Upper lobe of right lung (tissue), 1 donor: ENCODE measurements around the gene PLXNA4. TPM values are rescaled to one million over a fixed set of nuclear protein-coding genes. Genes with fewer than 3 reads are reported as not detected.
"Not testable (repeated sequence)": the region's sequence is repeated elsewhere in the genome, so short reads cannot be mapped to it uniquely, and the experiment has no call there.

ENCODE experiments used
- ATAC-seq: fragments of 200-7000 bp; cut with Tn5 transposase; one replicate; pipeline ENCODE4 v1.9.1; 2020; ENCODE audit warnings: mild to moderate bottlenecking, moderate library complexity
- DNase-seq: peaks from one replicate; pipeline ENCODE4 v3.0.0-alpha.2; 2020
- H3K27ac ChIP-seq: fragments of 200-600 bp; one replicate; pipeline ENCODE4 v1.8.0; 2022
- H3K27me3 ChIP-seq: fragments of 200-600 bp; one replicate; pipeline ENCODE4 v1.8.0; 2022; ENCODE audit warnings: mild to moderate bottlenecking
- H3K36me3 ChIP-seq: fragments of 200-600 bp; one replicate; pipeline ENCODE4 v1.8.0; 2022
- H3K4me1 ChIP-seq: fragments of 200-600 bp; one replicate; pipeline ENCODE4 v1.8.0; 2022
- H3K4me3 ChIP-seq: fragments of 200-600 bp; one replicate; pipeline ENCODE4 v1.8.0; 2022; ENCODE audit warnings: mild to moderate bottlenecking
- H3K9me3 ChIP-seq: fragments of 200-600 bp; one replicate; pipeline ENCODE4 v1.8.0; 2022
- CTCF ChIP-seq: fragments of 200-600 bp; IDR thresholded peaks from one replicate; pipeline ENCODE4 v1.8.0; 2022; ENCODE audit warnings: antibody characterized with exemption
- intact Hi-C: fragments of 100-400 bp; cut with DNase I; formaldehyde crosslinking; loops from one replicate; pipeline ENCODE4 v1.11.0; 2022
- total RNA-seq: library from RNA; stranded (reverse); fragmentation: NEBNext Ultra II Directional; extraction: Animal tissue kit (Norgen Biotek cat#: 25700); gene quantifications from one replicate; pipeline ENCODE4 v1.2.1, GENCODE V29; 2021
- donor health status: DM: no; HTN: yes; CAD: no; lungs with severe emphysema.

PLXNA4 gene
- total RNA-seq, 1 donor from 2014 or later, result 7.2 TPM

- no peak overlapping the region for H3K27ac ChIP-seq
- ATAC-seq (no peak), DNase-seq (no peak)
- H3K27me3 ChIP-seq, result no peaks in the 10 kb centered on the region
- H3K4me3 ChIP-seq, result no peak overlapping the region
- no peaks in the 10 kb centered on the region for H3K4me1 ChIP-seq
- H3K36me3 ChIP-seq, result no peaks in the 10 kb centered on the region
- H3K9me3 ChIP-seq, result no peaks in the 10 kb centered on the region
- no peak for TF ChIP-seq CTCF
- intact Hi-C loops, result no loop called here
Observed at GRCh38 chr7:132181371-132181770, 394.9 kb downstream of the PLXNA4 start.

- Histone ChIP-seq H3K9me3 (no peaks in the 10 kb centered on the region), H3K4me1 (no peaks in the 10 kb centered on the region), H3K36me3 (no peaks in the 10 kb centered on the region), H3K27ac (no peak overlapping the region), H3K4me3 (no peak overlapping the region), H3K27me3 (no peaks in the 10 kb centered on the region)
- ATAC-seq (no peak), DNase-seq (peak; percentile 42)
- intact Hi-C loops, result no loop called here
- no peak for TF ChIP-seq CTCF
Observed at GRCh38 chr7:132180481-132180880, 395.8 kb downstream of the PLXNA4 start.

- intact Hi-C loops, result no loop called here
- peak; percentile 33 for DNase-seq
- no peak overlapping the region for H3K4me3 ChIP-seq
- ATAC-seq, result no peak
- H3K27me3 ChIP-seq, result no peaks in the 10 kb centered on the region
- H3K4me1 ChIP-seq, result no peaks in the 10 kb centered on the region
- TF ChIP-seq CTCF, result no peak
- H3K27ac ChIP-seq, result no peak overlapping the region
- H3K9me3 ChIP-seq, result no peaks in the 10 kb centered on the region
- H3K36me3 ChIP-seq, result no peaks in the 10 kb centered on the region
Observed at GRCh38 chr7:132179681-132180080, 396.6 kb downstream of the PLXNA4 start.

GRCh38 chr7:132179080-132179430 is 397.2 kb downstream of the PLXNA4 start:
- H3K9me3 ChIP-seq, result no peaks in the 10 kb centered on the region
- no peaks in the 10 kb centered on the region for H3K4me1 ChIP-seq
- no peak for TF ChIP-seq CTCF
- no peak overlapping the region for H3K27ac ChIP-seq
- no peaks in the 10 kb centered on the region for H3K27me3 ChIP-seq
- DNase-seq (no peak), ATAC-seq (no peak)
- intact Hi-C loops, result no loop called here
- no peak overlapping the region for H3K4me3 ChIP-seq
- no peaks in the 10 kb centered on the region for H3K36me3 ChIP-seq

- DNase-seq, ATAC-seq, H3K36me3 ChIP-seq, H3K4me1 ChIP-seq, intact Hi-C loops, H3K9me3 ChIP-seq, H3K27ac ChIP-seq, H3K27me3 ChIP-seq, H3K4me3 ChIP-seq: not testable (repeated sequence)
Observed at GRCh38 chr7:132178402-132179079, 397.7 kb downstream of the PLXNA4 start.

DNA sequence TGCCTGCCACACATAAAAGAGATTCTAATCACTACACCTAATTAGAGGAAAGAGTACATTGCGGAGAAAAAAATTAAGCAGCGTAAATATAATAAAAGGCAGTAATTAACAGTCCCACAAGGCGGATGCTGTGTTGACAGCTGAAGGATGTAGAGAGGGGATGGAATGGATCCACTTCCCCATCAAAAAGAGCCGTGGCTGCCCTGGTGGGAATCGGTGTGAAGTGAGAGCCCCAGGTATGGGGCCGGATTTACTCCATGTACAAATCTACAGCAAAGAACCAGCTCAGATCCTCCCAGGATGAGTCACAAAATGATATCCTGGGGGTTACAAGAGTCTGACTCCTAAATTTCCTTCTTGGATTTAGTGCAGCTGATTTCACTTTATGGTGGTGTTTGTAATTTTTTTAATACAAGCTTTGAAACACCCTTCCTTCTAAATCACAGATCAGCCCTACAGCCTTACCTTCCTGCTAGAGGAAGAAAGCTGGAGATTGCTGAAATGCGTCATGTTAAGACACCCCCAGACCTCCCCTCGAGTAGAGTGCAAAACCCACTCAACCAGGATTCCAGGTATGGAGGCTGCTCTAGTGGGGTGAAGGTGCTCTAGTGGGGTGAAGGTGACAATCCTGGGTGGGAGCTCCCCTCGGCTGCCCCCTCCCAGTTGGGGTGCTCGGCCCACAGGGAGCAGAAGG is 398.4 kb downstream of the PLXNA4 start:
- Histone ChIP-seq H3K27me3 (no peaks in the 10 kb centered on the region), H3K27ac (no peak overlapping the region), H3K4me1 (no peaks in the 10 kb centered on the region), H3K4me3 (no peak overlapping the region), H3K36me3 (no peaks in the 10 kb centered on the region), H3K9me3 (no peaks in the 10 kb centered on the region)
- no peak for DNase-seq
- TF ChIP-seq CTCF, result no peak
- intact Hi-C loops, result no loop called here
- ATAC-seq, result no peak
